ENCODE data around the gene RAB43.

RAB43 gene

GRCh38 chr3:129058441-129059200, 63.0 kb downstream of the RAB43 start:
- no peak overlapping the region for H3K4me3 ChIP-seq (ENCODE audit: low read length)
- TF ChIP-seq, protein P1, sequence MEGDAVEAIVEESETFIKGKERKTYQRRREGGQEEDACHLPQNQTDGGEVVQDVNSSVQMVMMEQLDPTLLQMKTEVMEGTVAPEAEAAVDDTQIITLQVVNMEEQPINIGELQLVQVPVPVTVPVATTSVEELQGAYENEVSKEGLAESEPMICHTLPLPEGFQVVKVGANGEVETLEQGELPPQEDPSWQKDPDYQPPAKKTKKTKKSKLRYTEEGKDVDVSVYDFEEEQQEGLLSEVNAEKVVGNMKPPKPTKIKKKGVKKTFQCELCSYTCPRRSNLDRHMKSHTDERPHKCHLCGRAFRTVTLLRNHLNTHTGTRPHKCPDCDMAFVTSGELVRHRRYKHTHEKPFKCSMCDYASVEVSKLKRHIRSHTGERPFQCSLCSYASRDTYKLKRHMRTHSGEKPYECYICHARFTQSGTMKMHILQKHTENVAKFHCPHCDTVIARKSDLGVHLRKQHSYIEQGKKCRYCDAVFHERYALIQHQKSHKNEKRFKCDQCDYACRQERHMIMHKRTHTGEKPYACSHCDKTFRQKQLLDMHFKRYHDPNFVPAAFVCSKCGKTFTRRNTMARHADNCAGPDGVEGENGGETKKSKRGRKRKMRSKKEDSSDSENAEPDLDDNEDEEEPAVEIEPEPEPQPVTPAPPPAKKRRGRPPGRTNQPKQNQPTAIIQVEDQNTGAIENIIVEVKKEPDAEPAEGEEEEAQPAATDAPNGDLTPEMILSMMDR (conservative IDR thresholded peaks at IDR 0.05; ENCODE audit: low read length) = no peak
- DNase-seq (ENCODE audit: low read depth) = no peak

GRCh38 chr3:129057249-129057648, 64.4 kb downstream of the RAB43 start:
- TF ChIP-seq, protein P1 (conservative IDR thresholded peaks at IDR 0.05; ENCODE audit: low read length) = no peak
- H3K4me3 ChIP-seq (ENCODE audit: low read length) = no peak overlapping the region
- no peak for DNase-seq (ENCODE audit: low read depth)

- no peak overlapping the region for H3K4me3 ChIP-seq (ENCODE audit: low read length)
- DNase-seq (ENCODE audit: low read depth) = no peak
- TF ChIP-seq, protein P1 (conservative IDR thresholded peaks at IDR 0.05; ENCODE audit: low read length) = no peak
These were observed 65.0 kb downstream of the RAB43 start for GRCh38 chr3:129056451-129057173.

DNA sequence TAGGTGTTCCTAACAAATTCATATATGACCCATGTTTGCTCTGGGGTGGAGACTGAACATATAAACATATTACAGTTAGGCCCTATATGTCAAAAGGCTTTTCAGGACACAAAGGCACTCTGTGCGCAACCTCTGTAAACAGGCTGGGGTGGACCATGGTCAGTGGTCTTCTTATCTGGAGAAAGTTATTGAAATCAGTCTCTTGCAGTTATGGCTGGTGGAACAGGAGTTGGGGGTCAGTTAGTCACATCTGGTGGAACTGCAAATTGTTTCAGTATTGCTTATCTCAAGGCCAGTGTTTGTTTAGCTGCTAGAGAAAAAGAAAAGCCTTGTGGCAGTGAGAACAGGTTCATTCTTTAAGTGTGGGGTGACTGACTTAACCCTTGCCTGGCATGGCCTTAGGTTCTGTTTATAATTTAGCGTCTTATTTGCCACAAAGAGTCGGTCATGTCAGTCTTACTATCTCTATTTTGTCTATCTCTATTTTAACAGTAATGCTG, 66.9 kb downstream of the RAB43 start:
- DNase-seq (ENCODE audit: low read depth) = no peak
- H3K4me3 ChIP-seq (ENCODE audit: low read length) = no peak overlapping the region
- TF ChIP-seq, protein P1 (conservative IDR thresholded peaks at IDR 0.05; ENCODE audit: low read length) = no peak

GRCh38 chr3:129052675-129053074, 68.9 kb downstream of the RAB43 start:
- TF ChIP-seq, protein P1 (conservative IDR thresholded peaks at IDR 0.05; ENCODE audit: low read length) = no peak
- DNase-seq (ENCODE audit: low read depth) = no peak
- no peak overlapping the region for H3K4me3 ChIP-seq (ENCODE audit: low read length)

GRCh38 chr3:129051871-129052340, 69.7 kb downstream of the RAB43 start:
- no peak overlapping the region for H3K4me3 ChIP-seq (ENCODE audit: low read length)
- no peak for DNase-seq (ENCODE audit: low read depth)
- TF ChIP-seq, protein P1 (conservative IDR thresholded peaks at IDR 0.05; ENCODE audit: low read length) = no peak

Data from AG10803 (cell line).